GM19468 (cell line): Measurements from ENCODE around the gene SPAG9.

Source experiments
- ATAC-seq: cut with Tn5 transposase; IDR thresholded peaks from one replicate; pipeline ENCODE4 v1.9.1; 2021; ENCODE audit warnings: mild to moderate bottlenecking, moderate library complexity, moderate number of reproducible peaks; ENCODE audit not compliant: unreplicated experiment; ENCODE audit errors: extremely low read depth

The SPAG9 gene

GRCh38 chr17:50959341-50959740, 161.3 kb downstream of the SPAG9 start:
- no peak for ATAC-seq

GRCh38 chr17:50957600-50958575, 162.8 kb downstream of the SPAG9 start:
- no peak for ATAC-seq

- no peak for ATAC-seq
Measured at GRCh38 chr17:50956750-50957523, 163.7 kb downstream of the SPAG9 start.

GRCh38 chr17:50956409-50956749, 164.3 kb downstream of the SPAG9 start:
- ATAC-seq, result no peak

DNA sequence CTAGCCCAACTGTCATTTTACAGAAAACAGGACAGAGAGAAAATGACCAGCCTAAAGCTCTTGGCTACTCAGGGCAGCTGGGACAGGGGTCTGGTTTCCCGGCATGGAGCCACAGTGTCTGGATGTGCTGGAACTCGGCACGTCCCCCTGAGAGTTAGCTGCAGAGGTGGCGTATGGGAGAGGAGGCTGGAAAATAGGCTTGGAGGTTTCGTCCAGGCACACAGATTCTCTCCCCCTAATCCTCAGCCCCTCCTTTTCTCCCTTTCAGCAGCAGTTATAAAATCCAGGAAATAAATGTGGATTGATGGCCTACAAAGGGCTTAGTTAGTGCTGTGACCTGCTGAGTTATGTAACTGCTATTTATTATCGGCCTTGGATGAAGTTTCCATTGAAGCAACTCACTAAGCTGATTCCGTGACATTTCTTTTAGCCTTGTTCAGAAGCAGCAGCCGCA, 165.0 kb downstream of the SPAG9 start:
- ATAC-seq, result no peak

DNA sequence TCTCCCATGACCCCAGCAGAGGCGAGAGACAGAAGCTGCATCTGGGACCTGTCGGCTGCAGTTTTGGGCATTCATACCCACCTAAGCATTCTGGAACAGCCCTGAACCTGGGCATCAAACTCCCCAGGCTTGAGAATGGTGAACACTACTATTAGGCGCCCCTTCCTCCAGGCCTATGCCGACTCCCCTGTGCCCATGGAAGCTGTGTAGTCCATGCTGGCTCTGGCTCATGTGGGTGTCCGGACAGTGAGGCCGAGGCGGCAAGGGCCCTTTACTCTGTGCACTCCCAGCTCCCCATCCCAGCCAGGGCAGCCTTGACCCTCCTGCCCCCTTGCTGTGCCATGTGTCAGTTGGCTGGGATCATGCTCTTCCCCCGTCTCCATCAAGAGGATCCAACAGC, 165.5 kb downstream of the SPAG9 start:
- no peak for ATAC-seq

DNA sequence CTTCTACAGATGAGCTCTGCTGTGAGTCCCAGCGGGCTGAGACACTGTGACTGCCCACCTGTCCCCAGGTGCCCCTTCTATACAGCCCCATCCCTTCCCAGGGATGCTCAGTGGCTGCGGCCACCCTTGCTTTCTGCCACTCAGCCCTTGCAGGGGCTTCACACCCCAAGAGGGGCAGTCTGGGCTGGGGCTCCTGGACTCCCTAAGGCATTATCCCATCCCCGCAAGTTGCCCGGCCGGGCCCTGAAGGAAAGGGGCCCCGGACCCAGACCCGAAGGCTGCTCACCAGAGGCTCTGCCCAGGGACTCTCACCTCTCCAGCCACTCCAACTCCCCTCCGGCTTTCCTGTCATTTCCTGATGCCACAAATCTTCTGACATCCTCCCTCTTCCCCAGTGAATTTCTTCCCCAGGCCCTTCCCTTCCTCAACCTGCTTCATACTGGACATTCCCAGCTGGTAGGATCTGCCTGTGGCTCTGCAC, 166.0 kb downstream of the SPAG9 start:
- ATAC-seq, result no peak

DNA sequence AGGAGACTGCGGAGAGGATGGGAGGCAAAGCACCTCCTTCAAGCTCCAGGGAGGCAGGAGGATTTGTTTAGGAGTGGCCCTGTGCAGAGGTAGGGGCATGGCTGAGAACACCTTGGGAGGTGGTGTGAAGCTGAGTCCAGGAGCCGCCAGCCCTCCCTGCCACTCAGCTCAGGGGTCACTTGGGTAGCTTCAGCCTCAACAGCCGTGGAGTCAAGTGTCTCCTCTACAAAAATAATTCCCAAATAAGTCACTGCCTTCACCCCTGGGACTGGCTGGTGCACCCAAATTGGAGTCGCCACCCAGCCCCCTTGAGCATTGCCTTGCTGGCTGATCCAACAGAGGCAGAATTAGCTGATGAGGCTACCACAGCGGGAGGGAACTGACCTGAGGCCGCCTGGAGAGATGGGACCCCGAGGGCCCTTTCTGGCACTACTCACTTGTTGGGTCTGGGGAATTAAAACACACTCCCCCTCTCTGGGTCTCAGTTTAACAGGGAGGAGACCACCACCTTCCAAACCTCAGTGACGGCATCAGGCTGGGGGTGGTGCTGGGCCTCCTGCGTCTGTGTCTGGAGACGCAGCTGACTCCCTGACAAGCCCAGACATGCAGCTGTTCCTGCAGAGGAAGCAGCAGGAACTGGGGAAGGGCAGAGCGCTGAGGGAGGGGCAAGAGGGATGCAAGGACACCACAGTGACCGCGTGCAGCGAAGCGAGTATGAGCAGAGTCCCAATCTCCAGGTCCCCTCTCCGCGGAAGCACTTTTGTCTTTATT, 166.7 kb downstream of the SPAG9 start:
- ATAC-seq, result no peak

DNA sequence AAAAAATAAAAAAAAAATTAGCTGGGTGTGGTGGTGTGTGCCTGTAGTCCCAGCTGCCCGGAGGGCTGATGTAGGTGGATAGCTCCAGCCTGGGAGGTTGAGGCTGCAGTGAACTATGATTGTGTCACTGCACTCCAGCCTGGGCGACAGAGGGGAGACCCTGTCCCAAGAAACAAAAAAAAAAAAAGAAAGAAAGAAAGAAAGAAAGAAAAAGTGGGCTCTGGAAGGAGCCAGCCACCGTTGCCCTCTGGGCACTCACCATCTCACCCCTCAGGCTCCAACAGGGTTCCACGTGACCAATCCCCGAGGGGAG, 167.2 kb downstream of the SPAG9 start:
- no peak for ATAC-seq

DNA sequence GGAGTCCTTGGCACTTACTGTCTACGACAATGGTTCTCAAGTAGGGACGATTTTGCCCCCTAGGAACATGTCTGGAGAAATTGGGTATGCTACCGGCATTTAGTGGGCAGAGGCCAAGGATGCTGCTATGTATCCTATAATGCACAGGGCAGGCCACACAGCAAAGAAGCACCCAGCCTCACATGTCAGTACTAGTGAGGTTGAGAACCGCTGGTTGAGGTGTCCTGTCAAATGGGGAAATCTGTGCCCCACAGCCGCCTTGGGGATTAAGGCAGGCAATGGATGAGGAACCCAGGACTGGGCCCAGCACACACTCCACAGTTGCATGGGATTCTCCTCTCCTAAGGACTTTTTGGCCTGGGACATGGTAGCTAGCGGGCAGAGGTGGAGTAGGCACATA, 167.8 kb downstream of the SPAG9 start:
- ATAC-seq, result no peak

DNA sequence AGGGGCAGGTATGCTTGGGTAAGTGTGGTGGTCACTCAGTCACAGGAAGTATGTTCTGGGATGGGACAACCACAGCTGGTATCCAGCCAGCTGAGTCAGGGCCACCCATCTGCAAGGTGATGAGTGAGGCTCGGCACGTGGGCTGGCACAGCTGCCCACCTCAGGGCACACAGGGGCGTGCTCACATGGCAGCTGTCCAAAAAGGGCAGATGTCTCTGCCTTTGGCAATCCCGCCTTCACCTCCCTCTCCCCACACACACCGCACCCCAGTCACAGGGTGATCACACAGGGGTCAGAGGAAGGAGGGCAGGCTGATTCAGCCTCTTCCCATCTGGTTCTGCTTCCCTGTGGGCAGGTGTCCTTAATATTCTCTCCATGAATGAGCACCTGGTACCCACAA, 168.7 kb downstream of the SPAG9 start:
- no peak for ATAC-seq

- no peak for ATAC-seq
Measured at GRCh38 chr17:50949989-50950877, 170.4 kb downstream of the SPAG9 start.

- ATAC-seq, result no peak
Measured at GRCh38 chr17:50949128-50949988, 171.3 kb downstream of the SPAG9 start.

- ATAC-seq, result no peak
Measured at GRCh38 chr17:50948711-50949110, 172.0 kb downstream of the SPAG9 start.

- ATAC-seq, result no peak
Measured at GRCh38 chr17:50947782-50948543, 172.7 kb downstream of the SPAG9 start.

GRCh38 chr17:50946891-50947781, 173.5 kb downstream of the SPAG9 start:
- no peak for ATAC-seq
